Dendritic cell treated with granulocyte-macrophage colony-stimulating factor and Interleukin-4, amounts not matched to agents 40 ng/mL and 50 ng/mL, for 4 days (primary cell): ENCODE measurements around the gene FAXC.
"Not testable (repeated sequence)": the region's sequence is repeated elsewhere in the genome, so short reads cannot be mapped to it uniquely, and the experiment has no call there.

Source experiments
- H3K27ac Mint-ChIP-seq: one replicate; pipeline ENCODE4 v1.8.0; 2022; ENCODE audit warnings: mild to moderate bottlenecking, mixed read lengths
- H3K27me3 Mint-ChIP-seq: one replicate; pipeline ENCODE4 v1.8.0; 2022; ENCODE audit warnings: mild to moderate bottlenecking, mixed read lengths
- H3K36me3 Mint-ChIP-seq: one replicate; pipeline ENCODE4 v1.8.0; 2022; ENCODE audit warnings: low read depth, mixed read lengths
- H3K4me1 Mint-ChIP-seq: one replicate; pipeline ENCODE4 v1.8.0; 2022; ENCODE audit warnings: low read depth, mixed read lengths
- H3K4me3 Mint-ChIP-seq: one replicate; pipeline ENCODE4 v1.8.0; 2022; ENCODE audit warnings: mild to moderate bottlenecking, moderate library complexity, mixed read lengths
- H3K9me3 Mint-ChIP-seq: one replicate; pipeline ENCODE4 v1.8.0; 2022; ENCODE audit warnings: mixed read lengths
- intact Hi-C: fragments of 100-400 bp; cut with micrococcal nuclease; formaldehyde crosslinking; loops from one replicate; pipeline ENCODE4 v1.15.0; 2022

FAXC gene

DNA sequence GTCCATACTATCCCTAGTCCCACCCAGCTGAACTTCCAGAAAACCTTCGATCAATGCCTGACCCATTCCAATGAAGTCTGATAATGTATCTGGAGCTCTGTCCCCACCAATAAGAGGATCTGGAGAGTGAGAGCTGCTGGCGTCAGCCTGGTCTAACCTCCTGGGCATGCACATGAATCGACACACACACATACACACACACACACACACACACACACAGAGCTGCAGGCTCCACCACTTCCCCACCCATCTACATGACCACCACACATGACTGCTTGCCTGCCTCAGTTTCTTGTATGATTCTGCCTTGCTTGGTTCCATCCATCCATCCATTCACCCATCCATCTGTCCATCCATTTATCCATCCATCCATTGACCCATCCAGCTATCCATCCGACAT, 60.8 kb downstream of the FAXC start:
- Mint-ChIP-seq H3K27ac (no peak overlapping the region), H3K4me3 (no peak overlapping the region), H3K4me1 (no peaks in the 10 kb centered on the region), H3K36me3 (no peaks in the 10 kb centered on the region), H3K9me3 (no peaks in the 10 kb centered on the region), H3K27me3 (peaks cover 1% of the 10 kb centered on the region)
- intact Hi-C loops, result no loop called here

DNA sequence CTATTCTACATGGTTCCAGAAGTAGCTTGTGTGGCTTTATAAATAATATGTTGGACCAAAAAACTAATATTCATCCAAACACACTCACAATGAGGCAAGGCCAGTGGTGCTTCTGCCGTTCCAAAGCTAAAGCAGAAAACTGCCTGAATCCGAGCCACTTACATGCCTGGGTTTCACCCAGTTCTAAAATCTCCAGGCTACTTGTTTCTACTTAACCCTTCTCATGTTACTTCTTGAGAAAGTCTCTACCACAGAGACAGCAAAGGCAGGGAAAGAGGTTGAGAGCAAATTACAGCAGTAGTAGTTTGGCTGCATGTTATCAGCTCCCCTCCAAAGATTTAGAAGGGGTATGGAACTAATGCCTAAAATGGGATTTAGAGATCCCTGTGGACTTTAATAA, 62.0 kb downstream of the FAXC start:
- H3K4me1 Mint-ChIP-seq, result no peaks in the 10 kb centered on the region
- no peak overlapping the region for H3K4me3 Mint-ChIP-seq
- peaks cover 1% of the 10 kb centered on the region for H3K27me3 Mint-ChIP-seq
- H3K9me3 Mint-ChIP-seq, result no peaks in the 10 kb centered on the region
- intact Hi-C loops, result no loop called here
- no peak overlapping the region for H3K27ac Mint-ChIP-seq
- no peaks in the 10 kb centered on the region for H3K36me3 Mint-ChIP-seq

DNA sequence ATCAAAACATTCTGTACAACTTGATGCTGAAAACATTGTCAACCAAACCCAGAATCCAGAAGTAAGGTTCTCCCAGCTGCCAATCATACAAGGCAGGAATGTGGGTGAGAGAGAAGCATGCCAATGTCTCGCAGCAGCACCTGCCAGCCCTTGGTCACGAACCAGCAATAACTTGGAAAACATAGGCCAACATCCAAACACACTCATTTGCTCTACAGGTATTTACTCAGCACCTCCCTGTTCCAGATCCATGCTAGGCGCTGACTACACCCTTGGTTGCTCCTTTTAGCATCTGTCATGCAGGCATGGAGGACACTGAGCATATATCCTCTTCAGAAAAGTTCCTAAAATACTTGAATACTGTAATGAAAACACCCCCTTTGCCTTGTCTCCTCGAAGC, 63.6 kb downstream of the FAXC start:
- intact Hi-C loops, result no loop called here
- Mint-ChIP-seq H3K36me3 (no peaks in the 10 kb centered on the region), H3K9me3 (no peaks in the 10 kb centered on the region), H3K27ac (no peak overlapping the region), H3K27me3 (peaks cover 1% of the 10 kb centered on the region), H3K4me3 (no peak overlapping the region), H3K4me1 (no peaks in the 10 kb centered on the region)

DNA sequence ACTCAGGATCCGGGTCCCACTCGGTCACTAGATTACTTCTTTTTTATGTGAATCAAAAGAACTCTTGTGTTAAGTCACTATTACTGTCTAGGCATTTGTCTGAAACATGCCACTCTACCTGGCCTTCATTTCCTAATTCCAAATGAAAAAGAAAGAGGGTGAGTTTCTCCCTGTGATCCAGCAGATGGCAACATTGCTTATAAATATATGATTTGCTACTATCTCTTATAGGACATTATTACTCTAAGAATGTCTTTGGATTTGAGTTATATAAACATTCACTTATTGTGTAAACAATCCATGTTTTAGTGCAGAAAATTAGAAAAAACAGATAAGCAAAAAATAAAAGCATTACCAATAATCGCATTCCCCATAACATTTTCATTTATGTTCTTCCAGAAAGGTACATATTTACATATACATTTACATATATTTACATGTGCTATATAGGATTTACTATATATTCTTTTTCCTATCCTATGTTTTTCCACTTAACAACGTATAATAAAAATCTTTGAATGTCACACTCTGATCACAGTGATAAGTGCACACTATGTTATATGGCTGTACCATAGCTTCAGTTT, 66.9 kb downstream of the FAXC start:
- Mint-ChIP-seq H3K27ac (no peak overlapping the region), H3K27me3 (peaks cover 1% of the 10 kb centered on the region), H3K36me3 (no peaks in the 10 kb centered on the region), H3K4me1 (no peaks in the 10 kb centered on the region), H3K9me3 (no peaks in the 10 kb centered on the region), H3K4me3 (no peak overlapping the region)
- intact Hi-C loops, result no loop called here

DNA sequence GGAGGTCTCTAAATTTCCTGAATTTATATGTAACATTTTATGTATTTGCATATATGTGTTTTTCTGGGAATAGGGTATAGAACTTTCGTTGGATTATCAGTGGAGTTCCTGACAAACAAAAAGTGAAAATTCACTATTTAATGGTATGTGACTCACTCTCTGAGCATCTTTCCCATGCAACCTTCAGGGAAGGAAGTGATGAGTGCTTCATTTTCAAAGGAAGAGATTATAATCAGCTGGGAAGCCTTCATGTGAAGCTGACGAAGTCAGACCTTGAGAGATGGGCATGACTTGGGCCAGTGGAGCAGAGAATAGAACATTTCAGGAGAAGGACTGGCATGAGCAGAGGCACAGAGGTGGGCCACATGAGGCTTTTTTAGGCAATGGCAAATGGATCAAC, 72.7 kb downstream of the FAXC start:
- no peaks in the 10 kb centered on the region for H3K27me3 Mint-ChIP-seq
- no peaks in the 10 kb centered on the region for H3K9me3 Mint-ChIP-seq
- no peak overlapping the region for H3K4me3 Mint-ChIP-seq
- no peaks in the 10 kb centered on the region for H3K36me3 Mint-ChIP-seq
- intact Hi-C loops, result no loop called here
- no peak overlapping the region for H3K27ac Mint-ChIP-seq
- H3K4me1 Mint-ChIP-seq, result no peaks in the 10 kb centered on the region

DNA sequence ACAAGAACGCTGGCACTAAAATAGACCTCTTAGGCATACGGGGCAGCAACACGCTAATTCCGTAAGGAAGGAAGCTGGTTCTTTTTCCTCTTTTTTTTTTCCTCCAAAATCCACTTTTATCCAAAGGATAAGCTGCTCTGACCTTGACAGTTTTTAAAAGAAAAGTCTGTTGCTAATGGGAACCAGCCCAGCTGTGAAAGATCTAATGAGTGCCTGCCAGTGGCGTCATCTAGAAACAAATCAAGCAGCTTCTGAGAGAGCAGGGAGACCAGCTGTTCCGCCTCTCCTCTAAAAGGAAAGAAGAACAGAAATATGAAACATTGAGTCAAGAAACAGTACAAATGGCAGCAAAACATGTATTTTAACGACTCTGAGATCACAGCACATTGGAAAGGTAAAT, 78.6 kb downstream of the FAXC start:
- Mint-ChIP-seq H3K4me3 (no peak overlapping the region), H3K36me3 (no peaks in the 10 kb centered on the region), H3K27me3 (no peaks in the 10 kb centered on the region), H3K4me1 (no peaks in the 10 kb centered on the region), H3K27ac (no peak overlapping the region), H3K9me3 (no peaks in the 10 kb centered on the region)
- intact Hi-C loops, result no loop called here

DNA sequence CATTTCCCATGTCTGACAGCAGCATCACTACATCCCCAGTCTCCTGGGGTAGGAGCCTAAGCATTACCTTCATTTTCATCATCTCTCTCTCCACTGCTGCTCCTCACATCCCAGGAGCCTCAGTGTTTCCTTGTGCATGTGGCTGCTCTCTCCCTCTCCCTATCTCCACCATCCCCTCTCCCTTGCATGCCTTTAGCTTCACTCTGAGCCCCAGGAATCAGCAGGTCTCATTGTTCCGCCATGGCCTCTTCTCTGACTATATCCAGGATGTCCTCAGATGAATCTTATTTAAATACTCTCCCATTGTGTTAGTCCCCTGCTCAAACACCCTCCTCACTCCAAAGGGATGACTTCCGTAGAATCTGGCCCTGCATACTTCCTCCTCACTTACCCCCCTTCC, 79.4 kb downstream of the FAXC start:
- intact Hi-C loops, result no loop called here
- Mint-ChIP-seq H3K9me3 (no peaks in the 10 kb centered on the region), H3K36me3 (no peaks in the 10 kb centered on the region), H3K4me3 (no peak overlapping the region), H3K27me3 (no peaks in the 10 kb centered on the region), H3K27ac (no peak overlapping the region), H3K4me1 (no peaks in the 10 kb centered on the region)

DNA sequence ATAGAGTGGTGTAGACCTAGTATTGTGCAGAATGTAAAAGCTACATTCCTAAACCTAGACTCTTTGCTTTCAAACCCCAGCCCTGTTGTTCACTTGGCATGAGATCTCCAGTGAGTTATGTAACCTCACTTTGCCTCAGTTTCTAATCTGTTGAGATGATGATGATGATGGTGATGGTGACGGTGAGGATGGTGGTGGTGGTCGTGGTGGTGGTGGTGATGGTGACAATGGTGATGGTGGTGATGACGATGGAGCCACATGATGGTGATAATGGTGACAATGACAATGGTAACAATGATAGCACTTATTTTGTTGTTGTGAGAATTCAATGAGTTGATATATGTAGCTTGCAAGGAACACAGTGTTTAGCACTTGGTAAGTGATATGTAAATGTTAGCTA, 80.3 kb downstream of the FAXC start:
- no peak overlapping the region for H3K4me3 Mint-ChIP-seq
- H3K9me3 Mint-ChIP-seq, result no peaks in the 10 kb centered on the region
- intact Hi-C loops, result no loop called here

DNA sequence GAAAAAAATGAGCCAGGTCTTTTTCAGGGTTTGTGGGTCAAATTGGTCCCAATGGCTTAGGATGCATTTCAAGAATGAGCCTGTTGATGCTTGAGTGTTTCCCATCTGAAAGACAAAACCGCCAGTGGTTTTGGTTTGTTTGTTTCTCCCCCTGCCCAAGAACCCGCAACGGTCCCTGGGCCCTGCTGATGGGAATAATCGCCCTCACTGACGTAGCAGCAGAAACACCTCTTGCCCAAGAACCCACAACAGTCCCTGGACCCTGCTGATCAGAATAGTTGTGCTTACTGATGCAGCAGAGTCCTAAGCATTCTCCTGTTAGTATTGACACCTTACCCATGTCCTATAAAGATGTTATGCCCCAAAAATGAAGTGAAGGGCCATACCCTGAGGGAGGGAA, 82.5 kb downstream of the FAXC start:
- intact Hi-C loops, H3K9me3 Mint-ChIP-seq, H3K4me1 Mint-ChIP-seq, H3K27ac Mint-ChIP-seq, H3K4me3 Mint-ChIP-seq, H3K27me3 Mint-ChIP-seq, H3K36me3 Mint-ChIP-seq: not testable (repeated sequence)

More for the DNA sequence above, 80.3 kb downstream of the FAXC start:
- no peaks in the 10 kb centered on the region for H3K4me1 Mint-ChIP-seq
- H3K27me3 Mint-ChIP-seq, result no peaks in the 10 kb centered on the region
- no peak overlapping the region for H3K27ac Mint-ChIP-seq
- H3K36me3 Mint-ChIP-seq, result no peaks in the 10 kb centered on the region

DNA sequence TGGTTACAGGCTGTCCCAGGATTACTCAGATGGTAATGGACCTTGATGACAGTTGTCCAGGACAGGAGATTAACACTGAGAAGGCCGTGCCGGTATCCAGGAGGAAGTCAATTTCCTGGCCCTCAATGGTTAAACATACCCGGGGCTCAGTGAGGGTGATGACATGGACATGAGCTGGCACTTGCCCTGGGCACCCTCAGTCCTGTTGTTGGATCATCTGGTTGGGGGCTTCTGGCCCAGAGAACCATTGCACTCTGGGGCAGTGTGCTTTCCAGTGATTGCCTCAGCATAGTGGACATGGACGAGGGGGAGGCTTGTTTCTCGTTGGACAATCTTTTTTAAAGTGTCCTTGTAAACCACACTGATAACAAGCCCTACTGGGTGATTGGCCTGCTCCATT, 84.0 kb downstream of the FAXC start:
- H3K27ac Mint-ChIP-seq, H3K4me1 Mint-ChIP-seq, H3K27me3 Mint-ChIP-seq, H3K36me3 Mint-ChIP-seq, intact Hi-C loops, H3K9me3 Mint-ChIP-seq, H3K4me3 Mint-ChIP-seq: not testable (repeated sequence)

DNA sequence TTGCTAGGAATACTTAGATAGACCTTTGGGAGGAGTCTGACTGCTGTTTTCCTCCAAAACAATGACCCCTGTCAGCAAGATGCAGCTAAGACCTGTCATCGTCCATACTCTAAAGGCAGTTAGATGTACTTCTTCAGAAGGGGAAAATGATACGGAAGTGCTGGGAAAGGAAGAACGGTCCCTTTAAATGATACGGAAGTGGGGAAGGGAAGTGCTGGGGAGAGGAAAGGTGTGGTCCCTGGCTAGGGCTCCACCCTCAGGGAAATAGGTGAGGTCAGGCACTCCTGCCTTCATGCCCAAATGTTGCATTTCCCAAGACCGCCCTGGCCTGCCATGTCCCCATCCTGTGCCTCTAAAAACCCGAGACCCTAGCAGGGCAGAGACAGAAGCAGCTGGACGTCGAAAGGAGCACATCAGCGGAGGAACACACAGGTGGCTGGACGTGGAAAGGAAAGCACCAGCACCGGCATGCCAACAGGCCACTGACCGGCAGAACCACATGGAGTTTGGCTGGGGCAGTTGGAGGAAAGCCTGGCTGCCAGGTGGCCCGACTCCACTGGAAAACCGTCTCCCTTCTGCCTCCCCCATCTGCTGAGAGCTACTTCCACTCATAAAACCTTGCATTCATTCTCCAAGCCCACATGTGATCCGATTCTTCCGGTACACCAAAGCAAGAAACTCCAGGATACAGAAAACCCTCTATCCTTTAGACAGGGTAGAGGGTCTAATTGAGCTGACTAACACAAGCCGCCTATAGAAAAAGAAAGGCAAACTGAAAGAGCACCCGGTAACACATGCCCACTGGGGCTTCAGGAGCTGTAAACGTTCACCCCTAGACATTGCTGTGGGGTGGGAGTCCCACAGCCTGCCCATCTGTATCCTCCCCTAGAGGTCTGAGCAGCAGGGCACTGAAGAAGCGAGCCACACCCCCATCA, 94.6 kb downstream of the FAXC start:
- H3K9me3 Mint-ChIP-seq, result no peaks in the 10 kb centered on the region
- H3K4me3 Mint-ChIP-seq, result no peak overlapping the region
- no peaks in the 10 kb centered on the region for H3K36me3 Mint-ChIP-seq
- no peak overlapping the region for H3K27ac Mint-ChIP-seq
- intact Hi-C loops, result no loop called here
- no peaks in the 10 kb centered on the region for H3K4me1 Mint-ChIP-seq
- no peaks in the 10 kb centered on the region for H3K27me3 Mint-ChIP-seq

DNA sequence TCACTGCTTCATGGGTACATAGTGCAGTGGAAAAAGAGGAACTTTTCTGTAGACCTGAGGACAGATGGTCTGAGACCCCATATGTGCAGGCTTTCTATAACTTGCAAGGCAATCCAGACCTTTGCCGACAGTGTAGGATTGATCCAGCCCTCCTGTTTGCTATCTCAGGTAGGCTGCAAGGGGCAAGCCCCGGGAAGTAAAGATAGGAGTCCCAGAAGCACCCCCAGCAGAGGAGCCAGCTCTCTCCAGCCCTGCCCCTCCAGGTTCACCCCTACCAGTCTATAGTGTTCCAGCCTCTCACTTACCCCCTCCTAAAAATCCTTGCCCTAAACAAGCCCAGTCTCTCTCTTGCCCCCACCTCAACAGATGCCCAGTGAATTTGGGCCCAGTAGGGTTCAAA, 96.2 kb downstream of the FAXC start:
- no peak overlapping the region for H3K27ac Mint-ChIP-seq
- intact Hi-C loops, result no loop called here
- no peaks in the 10 kb centered on the region for H3K4me1 Mint-ChIP-seq
- H3K4me3 Mint-ChIP-seq, result no peak overlapping the region
- no peaks in the 10 kb centered on the region for H3K9me3 Mint-ChIP-seq
- no peaks in the 10 kb centered on the region for H3K27me3 Mint-ChIP-seq
- H3K36me3 Mint-ChIP-seq, result no peaks in the 10 kb centered on the region

DNA sequence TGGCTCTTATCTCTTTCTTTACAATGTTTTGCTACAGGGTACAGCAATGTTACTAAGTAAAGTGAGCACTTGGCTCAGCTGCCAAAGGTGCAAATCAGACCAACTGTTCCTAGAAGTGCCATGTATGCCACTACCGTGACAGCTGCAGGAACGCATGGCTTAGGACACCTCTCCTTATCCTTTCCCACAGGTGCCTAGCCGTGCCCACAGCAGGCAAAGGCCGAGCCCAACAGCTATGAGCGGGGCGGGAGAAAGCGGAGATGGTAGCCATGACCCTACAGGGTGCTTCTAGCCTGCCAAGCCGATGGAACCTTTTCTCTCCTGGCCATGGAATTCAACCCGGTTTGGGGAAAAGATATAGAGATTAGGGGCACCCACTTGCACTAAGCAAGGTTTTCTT, 97.1 kb downstream of the FAXC start:
- intact Hi-C loops, result no loop called here
- Mint-ChIP-seq H3K9me3 (no peaks in the 10 kb centered on the region), H3K36me3 (no peaks in the 10 kb centered on the region)

DNA sequence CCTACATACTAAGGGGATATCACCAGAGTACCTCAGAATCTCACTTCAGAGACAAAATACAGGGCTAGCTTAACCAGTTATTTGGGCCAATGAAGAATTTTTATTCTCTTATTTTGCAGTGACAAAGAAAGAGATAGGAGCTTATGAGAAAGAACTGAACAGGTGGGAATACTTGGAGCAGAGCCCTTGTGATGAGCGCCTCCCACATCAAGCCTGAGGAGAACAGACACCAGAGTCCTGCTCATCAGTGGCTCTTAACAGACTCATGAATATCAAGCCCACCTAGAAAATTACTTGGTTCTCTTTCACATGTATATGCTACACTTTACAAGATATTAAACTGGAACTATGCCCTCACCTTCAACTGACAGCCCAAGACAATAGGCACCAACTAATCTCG, 99.0 kb downstream of the FAXC start:
- intact Hi-C loops, result no loop called here
- Mint-ChIP-seq H3K4me1 (no peaks in the 10 kb centered on the region), H3K27me3 (no peaks in the 10 kb centered on the region), H3K27ac (no peak overlapping the region), H3K9me3 (no peaks in the 10 kb centered on the region), H3K4me3 (no peak overlapping the region), H3K36me3 (no peaks in the 10 kb centered on the region)

More for the DNA sequence above, 97.1 kb downstream of the FAXC start:
- Mint-ChIP-seq H3K4me1 (no peaks in the 10 kb centered on the region), H3K27me3 (no peaks in the 10 kb centered on the region), H3K4me3 (no peak overlapping the region), H3K27ac (no peak overlapping the region)

DNA sequence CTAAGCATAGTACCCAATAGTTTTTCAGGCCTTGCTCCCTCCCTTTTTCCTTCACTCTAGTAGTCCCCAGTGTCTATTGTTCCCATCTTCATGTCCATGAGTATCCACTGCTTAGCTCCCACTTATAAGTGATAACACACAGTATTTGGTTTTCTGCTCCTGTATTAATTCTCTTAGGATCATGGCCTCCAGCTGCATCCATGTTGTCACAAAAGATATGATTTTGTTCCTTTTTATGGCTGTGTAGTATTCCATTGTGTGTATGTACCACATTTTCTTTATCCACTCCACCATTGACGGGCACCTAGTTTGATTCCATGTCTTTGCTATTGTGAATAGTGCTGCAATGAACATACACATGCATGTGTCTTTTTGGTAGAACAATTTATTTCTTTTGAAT, 102.9 kb downstream of the FAXC start:
- Mint-ChIP-seq H3K4me1 (no peaks in the 10 kb centered on the region), H3K4me3 (no peak overlapping the region), H3K36me3 (no peaks in the 10 kb centered on the region), H3K27ac (no peak overlapping the region), H3K27me3 (no peaks in the 10 kb centered on the region), H3K9me3 (no peaks in the 10 kb centered on the region)
- intact Hi-C loops, result no loop called here
